HG03558 (cell line): Measurements from ENCODE around the gene PLPP2.

ENCODE experiments used
- ATAC-seq: cut with Tn5 transposase; IDR thresholded peaks from one replicate; pipeline ENCODE4 v1.9.1; 2021; ENCODE audit warnings: moderate number of reproducible peaks; ENCODE audit not compliant: unreplicated experiment; ENCODE audit errors: extremely low read depth

PLPP2 gene

GRCh38 chr19:291006-291521 lies at the start of gene PLPP2:
PLPP2 (minus strand) TSS chr19:291403; CDS start chr19:291336, 67 bp downstream.
- no peak for ATAC-seq

- no peak for ATAC-seq
These were observed 49.6 kb upstream of the PLPP2 start for GRCh38 chr19:340620-341385.

DNA sequence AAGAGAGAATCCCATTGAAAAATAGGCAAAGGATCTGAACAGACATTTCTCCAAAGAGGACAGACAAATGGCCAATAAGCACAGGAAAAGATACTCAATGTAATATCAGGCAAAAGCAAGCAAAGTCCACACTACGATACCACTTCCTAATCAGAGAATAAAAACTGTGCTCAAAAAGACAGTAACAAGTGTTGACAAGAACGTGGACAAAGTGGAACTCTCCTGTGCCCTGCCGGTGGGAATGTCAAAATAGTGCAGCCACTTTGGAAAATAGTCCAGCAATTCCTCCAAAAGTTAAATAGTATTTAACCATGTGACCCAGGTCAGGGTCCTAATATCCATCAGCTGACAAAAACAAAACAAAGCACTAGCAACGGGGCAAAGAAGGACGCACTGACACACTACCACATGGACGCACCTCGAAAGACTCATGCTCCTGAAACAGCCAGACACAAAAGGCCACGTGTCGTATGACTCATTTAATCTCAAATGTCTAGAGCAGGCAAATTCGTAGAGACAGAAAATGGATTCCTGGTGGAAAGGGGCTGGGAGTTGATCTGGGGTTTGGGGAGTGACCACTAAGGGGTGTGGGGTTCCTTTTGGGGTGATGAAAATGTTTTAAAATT lies 48.2 kb upstream of the PLPP2 start:
- ATAC-seq, result no peak

GRCh38 chr19:338421-338820 lies 47.2 kb upstream of the PLPP2 start:
- no peak for ATAC-seq

DNA sequence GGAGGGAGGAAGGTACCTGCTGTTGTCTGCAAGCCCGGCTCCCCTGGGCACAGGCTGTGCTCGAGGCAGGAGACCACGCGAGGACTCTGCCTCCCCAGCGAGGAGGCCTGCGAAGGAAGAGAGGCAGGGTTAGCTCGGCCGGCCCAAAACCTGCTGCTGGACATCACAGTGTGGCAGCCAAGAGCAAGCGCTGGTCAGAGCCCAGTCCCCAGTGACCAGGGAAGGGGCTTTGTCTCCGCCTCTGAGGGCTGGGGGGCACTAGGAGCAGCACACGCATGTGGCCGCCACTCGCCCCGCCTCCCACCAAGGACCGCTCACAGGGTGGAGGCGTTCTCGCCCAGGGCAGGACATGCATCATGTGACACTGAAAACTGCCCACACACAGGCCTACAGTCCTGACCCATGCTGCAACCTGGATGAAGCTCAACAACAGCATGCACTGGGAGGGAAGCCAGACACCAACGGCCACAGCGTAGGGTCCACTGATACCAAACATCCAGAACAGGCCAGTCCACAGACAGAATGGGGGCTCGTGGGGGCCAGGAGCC lies 44.9 kb upstream of the PLPP2 start:
- no peak for ATAC-seq

DNA sequence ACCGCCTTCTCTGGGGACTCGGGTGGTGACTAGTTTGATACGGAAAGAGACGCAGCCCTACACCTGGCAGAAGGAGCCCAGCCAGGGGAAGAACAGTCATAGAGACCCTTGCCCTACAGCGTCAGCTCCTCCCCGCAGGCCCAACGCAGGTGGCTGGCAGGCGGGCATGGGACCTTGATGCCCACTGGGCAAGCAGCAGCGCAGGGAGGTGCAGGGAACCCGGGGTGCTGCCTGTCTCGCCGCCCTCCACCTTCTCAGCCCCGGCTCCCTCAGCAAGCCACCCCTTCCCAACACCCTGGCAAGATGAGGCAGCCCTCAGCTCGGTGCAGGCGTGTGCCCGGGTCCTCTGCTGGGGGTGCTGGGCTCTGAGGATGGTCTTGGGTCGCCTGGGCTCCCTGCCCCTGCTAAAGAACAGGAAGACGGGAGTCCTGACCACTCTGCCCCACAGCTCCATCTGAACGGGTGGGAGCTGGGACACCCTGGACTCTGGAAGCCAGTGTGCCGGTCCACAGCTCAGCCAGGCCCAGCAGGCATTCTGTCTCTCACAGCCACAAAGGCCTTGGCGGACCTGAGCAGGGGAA lies 44.4 kb upstream of the PLPP2 start:
- ATAC-seq, result no peak

- no peak for ATAC-seq
These were observed 43.9 kb upstream of the PLPP2 start for GRCh38 chr19:335072-335471.

DNA sequence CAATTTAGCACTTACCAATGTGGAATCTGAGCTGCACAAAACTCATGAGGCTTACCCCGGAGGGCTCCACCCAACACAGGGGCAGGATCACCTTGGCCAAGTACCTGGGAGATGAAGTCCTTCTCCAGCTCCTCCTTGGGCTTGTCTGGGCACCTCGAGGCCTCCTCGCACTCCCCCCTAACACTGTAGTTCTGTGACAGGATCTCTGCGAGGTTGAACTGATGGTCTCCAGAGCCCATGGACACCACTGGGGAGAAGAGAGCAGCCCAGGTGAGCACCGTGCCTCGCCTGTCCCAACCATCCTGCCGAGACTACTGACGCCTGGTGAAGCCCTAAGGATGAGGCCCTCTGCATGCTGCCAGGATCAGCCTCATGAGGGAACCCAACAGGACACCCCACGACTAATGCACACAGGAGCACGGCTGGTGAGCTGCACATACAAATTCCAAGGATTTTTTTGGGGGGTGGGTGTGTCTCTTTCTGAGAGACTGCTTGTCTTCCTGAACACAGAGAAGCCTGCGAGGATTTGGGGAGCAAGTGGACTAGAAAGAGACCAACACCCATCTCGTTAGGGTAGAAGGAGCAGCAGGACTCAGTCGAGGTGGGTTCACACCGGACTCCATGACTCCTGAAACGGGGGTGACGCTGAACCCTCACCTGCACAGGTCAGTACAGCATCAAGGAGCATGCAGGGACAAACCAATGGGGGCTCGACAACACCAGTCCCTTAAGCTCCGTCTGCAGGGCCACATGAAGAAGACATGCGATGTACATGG lies 43.3 kb upstream of the PLPP2 start:
- ATAC-seq, result no peak

- ATAC-seq, result no peak
These were observed 39.3 kb upstream of the PLPP2 start for GRCh38 chr19:330503-330902.

- ATAC-seq, result no peak
These were observed 38.7 kb upstream of the PLPP2 start for GRCh38 chr19:329876-330275.

GRCh38 chr19:328025-328505 lies 36.9 kb upstream of the PLPP2 start:
- ATAC-seq, result no peak

DNA sequence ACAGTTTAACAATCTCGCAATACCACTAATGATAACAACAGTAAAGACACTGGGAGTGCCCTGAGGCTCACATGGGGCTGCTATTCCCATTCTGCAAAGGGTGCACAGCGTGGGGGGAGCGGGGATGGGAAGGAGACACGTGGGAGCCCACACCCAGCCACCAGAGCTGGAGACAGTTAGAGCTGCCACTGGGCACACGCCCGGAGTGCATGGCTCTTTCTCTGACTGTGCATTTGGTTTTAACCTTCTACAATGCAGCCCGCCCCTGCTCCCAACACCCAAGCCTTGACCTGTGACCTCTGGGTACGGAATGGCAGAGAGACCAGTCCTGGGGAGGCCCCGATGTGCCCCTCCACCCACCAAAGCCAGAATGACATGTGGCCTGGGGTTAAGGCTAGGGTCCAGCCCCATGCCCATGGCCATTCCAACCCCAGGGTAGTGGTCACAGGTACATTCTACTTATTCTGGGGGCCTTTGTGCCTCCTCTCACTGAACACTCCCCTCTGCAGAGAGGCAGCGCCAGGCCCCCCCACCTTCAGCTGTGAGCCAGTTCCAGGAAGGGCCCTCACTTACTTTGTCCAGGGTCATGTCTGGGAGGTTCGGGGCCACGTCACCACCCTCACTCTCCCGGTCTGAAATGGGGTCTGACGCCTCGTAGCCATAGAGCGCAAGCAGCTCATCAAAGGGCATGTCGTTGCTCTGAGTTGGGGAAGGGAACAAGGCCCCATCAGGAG lies 36.3 kb upstream of the PLPP2 start:
- ATAC-seq, result no peak

DNA sequence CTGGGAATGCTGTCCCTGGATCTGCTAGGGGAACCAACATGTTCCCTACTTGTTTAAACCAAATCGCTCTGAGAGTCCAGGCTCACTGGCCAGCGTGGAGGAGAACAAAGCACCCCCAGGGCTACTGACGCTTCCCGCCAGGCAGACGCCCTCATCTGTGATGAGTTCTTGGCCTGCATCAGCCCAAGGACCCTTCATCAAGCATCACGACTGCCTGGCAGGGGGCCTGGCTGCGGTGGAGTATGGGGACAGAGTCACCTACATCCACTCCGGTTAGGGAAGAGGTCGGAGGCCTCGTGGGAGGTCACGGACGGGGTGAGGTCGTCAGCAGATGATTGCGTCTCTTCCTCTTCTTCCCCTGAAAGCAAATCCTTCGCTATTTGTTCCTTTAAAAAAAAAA lies 35.7 kb upstream of the PLPP2 start:
- ATAC-seq, result no peak

GRCh38 chr19:325937-326565 lies 34.8 kb upstream of the PLPP2 start:
- no peak for ATAC-seq

GRCh38 chr19:325173-325936 lies 34.2 kb upstream of the PLPP2 start:
- no peak for ATAC-seq

DNA sequence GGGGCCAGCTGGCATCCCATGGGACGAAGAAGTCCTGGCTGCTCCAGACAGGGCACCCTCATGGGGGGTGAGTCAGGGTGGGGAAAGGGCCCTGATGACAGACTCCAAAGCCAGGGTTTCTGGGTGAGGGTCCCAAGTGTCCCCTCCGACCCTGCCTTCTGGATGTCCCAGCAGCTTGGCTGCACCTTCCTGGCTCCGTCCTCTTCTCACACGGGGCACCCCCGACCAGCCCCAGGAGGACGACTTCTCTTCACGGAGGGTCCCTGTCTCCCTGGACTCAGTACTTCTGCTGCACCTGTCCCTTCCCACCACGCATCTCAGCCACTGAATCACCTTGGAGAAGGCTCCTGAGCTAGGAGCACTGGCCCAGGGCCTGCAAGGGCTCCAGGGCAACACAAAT lies 33.5 kb upstream of the PLPP2 start:
- no peak for ATAC-seq

- ATAC-seq, result no peak
These were observed 31.4 kb upstream of the PLPP2 start for GRCh38 chr19:322616-323015.

DNA sequence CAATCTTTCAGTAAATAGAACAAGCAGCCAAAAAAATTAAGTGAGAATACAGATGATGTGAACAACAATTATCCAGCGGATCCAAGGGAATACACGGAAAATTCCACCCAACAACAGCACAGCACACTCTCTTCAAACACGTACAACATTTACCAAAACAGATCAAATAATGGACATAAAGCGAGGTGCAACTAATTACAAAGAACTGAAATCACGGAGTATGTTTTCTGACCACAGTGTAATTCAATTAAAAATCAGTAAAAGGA lies 27.2 kb upstream of the PLPP2 start:
- ATAC-seq, result no peak
